Stimulated activated naive CD4-positive, alpha-beta T cell treated with Interleukin-2 at 50 U/mL for 16 hours (primary cell): ENCODE data around the gene DPYD.

Experiments
- DNase-seq: peaks from one replicate; lab custom pipeline; 2025; lab: John Stamatoyannopoulos, UW

The DPYD gene

GRCh38 chr1:97433094-97433823 is 487.6 kb downstream of the DPYD start:
- no peak for DNase-seq

GRCh38 chr1:97427371-97427770 is 493.5 kb downstream of the DPYD start:
- DNase-seq: no peak

GRCh38 chr1:97424209-97424608 is 496.6 kb downstream of the DPYD start:
- DNase-seq: no peak

GRCh38 chr1:97423403-97423802 is 497.4 kb downstream of the DPYD start:
- no peak for DNase-seq

- DNase-seq: no peak
Measured at GRCh38 chr1:97417661-97418060, 503.2 kb downstream of the DPYD start.

- no peak for DNase-seq
Measured at GRCh38 chr1:97414682-97415312, 506.0 kb downstream of the DPYD start.

GRCh38 chr1:97412737-97413136 is 508.1 kb downstream of the DPYD start:
- DNase-seq: no peak

- DNase-seq: no peak
Measured at GRCh38 chr1:97412166-97412565, 508.7 kb downstream of the DPYD start.

- no peak for DNase-seq
Measured at GRCh38 chr1:97396463-97396862, 524.4 kb downstream of the DPYD start.

GRCh38 chr1:97392701-97393100 is 528.1 kb downstream of the DPYD start:
- DNase-seq: no peak

- DNase-seq: no peak
Measured at GRCh38 chr1:97385536-97386277, 535.1 kb downstream of the DPYD start.

- no peak for DNase-seq
Measured at GRCh38 chr1:97384294-97384968, 536.4 kb downstream of the DPYD start.

GRCh38 chr1:97383797-97384196 is 537.0 kb downstream of the DPYD start:
- no peak for DNase-seq

GRCh38 chr1:97382206-97382605 is 538.6 kb downstream of the DPYD start:
- DNase-seq: no peak

GRCh38 chr1:97379387-97380075 is 541.3 kb downstream of the DPYD start:
- no peak for DNase-seq

GRCh38 chr1:97378596-97378995 is 542.2 kb downstream of the DPYD start:
- DNase-seq: no peak

- no peak for DNase-seq
Measured at GRCh38 chr1:97377432-97378034, 543.3 kb downstream of the DPYD start.

- DNase-seq: no peak
Measured at GRCh38 chr1:97373000-97373399, 547.8 kb downstream of the DPYD start.

- DNase-seq: no peak
Measured at GRCh38 chr1:97372531-97372930, 548.3 kb downstream of the DPYD start.

GRCh38 chr1:97368296-97368695 is 552.5 kb downstream of the DPYD start:
- no peak for DNase-seq

GRCh38 chr1:97366984-97367383 is 553.9 kb downstream of the DPYD start:
- DNase-seq: no peak

- no peak for DNase-seq
Measured at GRCh38 chr1:97365026-97365425, 555.8 kb downstream of the DPYD start.
